GM23338 (cell line): Measurements from ENCODE around the gene LCE2C.

ENCODE experiments used
- CREB1 ChIP-seq: fragments of 250-450 bp; sonication (Bioruptor Pico); IDR thresholded peaks from 2 replicates; pipeline ENCODE4 v1.5.0; 2020; ENCODE audit warnings: low read depth, mild to moderate bottlenecking, moderate library complexity
- EZH2 ChIP-seq: fragments of 200-600 bp; sonication (generic); IDR thresholded peaks from one replicate; pipeline ENCODE4 v1.8.0; 2017; ENCODE audit warnings: antibody characterized with exemption, mild to moderate bottlenecking, low read depth; ENCODE audit not compliant: unreplicated experiment
- EZH2phosphoT487 ChIP-seq: fragments of 200-600 bp; sonication (generic); IDR thresholded peaks from one replicate; pipeline ENCODE4 v1.8.1; 2018; ENCODE audit warnings: antibody characterized with exemption; ENCODE audit not compliant: unreplicated experiment
- POLR2AphosphoS5 ChIP-seq: IDR thresholded peaks from 2 replicates; pipeline ENCODE4 v1.6.1; 2016; ENCODE audit warnings: antibody characterized with exemption, low read depth
- STAT1 ChIP-seq: IDR thresholded peaks from one replicate; pipeline ENCODE4 v1.6.1; 2016; ENCODE audit warnings: antibody characterized with exemption; ENCODE audit not compliant: unreplicated experiment
- ZNF114 ChIP-seq: fragments of 250-450 bp; sonication (Bioruptor Pico); IDR thresholded peaks from 2 replicates; pipeline ENCODE4 v1.5.0; 2020; ENCODE audit warnings: mild to moderate bottlenecking, moderate library complexity
- ZNF331 ChIP-seq: fragments of 250-450 bp; sonication (Bioruptor Pico); IDR thresholded peaks from 2 replicates; pipeline ENCODE4 v1.5.0; 2020; ENCODE audit warnings: low read depth, mild to moderate bottlenecking, moderate library complexity
- TF ChIP-seq, protein P1 (sequence below), 2 experiments: fragments of 200-600 bp in 1 of 2; sonication (generic) in 1 of 2; conservative IDR thresholded peaks; 2 replicates each; pipeline versions ENCODE4 v1.5.1 to v1.6.1; 2016 to 2017; ENCODE audit warnings: antibody characterized with exemption in 2 of 2, low read depth in 2 of 2, mild to moderate bottlenecking in 2 of 2, moderate library complexity in 1 of 2
- TF ChIP-seq, protein P2 (sequence below): IDR thresholded peaks from one replicate; pipeline ENCODE4 v1.6.1; 2018; ENCODE audit warnings: antibody characterized with exemption; ENCODE audit not compliant: unreplicated experiment
- TF ChIP-seq, protein P3 (sequence below): IDR thresholded peaks from 2 replicates; pipeline ENCODE4 v1.6.1; 2016; ENCODE audit warnings: antibody characterized with exemption

DNA sequence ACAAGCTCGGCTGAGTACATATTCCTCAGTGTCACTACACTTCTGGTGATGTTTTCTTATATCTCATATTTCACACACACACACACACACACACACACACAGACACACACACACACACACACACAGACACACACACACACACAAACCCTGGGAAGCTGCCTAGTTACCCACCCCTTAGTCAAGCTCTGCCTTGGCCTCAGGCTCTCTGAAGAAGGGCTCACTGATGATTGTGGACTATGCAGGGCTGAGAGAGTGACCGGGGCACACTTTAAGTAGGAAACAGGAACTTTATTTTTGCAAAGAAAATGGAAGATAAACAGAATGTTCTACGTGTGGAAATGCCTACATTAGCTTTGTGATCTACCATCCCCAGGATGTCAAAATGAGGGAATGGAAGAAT is 31.1 kb upstream of the LCE2C start:
- TF ChIP-seq, protein P1, sequence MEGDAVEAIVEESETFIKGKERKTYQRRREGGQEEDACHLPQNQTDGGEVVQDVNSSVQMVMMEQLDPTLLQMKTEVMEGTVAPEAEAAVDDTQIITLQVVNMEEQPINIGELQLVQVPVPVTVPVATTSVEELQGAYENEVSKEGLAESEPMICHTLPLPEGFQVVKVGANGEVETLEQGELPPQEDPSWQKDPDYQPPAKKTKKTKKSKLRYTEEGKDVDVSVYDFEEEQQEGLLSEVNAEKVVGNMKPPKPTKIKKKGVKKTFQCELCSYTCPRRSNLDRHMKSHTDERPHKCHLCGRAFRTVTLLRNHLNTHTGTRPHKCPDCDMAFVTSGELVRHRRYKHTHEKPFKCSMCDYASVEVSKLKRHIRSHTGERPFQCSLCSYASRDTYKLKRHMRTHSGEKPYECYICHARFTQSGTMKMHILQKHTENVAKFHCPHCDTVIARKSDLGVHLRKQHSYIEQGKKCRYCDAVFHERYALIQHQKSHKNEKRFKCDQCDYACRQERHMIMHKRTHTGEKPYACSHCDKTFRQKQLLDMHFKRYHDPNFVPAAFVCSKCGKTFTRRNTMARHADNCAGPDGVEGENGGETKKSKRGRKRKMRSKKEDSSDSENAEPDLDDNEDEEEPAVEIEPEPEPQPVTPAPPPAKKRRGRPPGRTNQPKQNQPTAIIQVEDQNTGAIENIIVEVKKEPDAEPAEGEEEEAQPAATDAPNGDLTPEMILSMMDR (conservative IDR thresholded peaks at IDR 0.05; ENCODE audit: low read depth in 2 of 2) = no peak
- TF ChIP-seq EZH2phosphoT487 (no peak), POLR2AphosphoS5 (no peak), EZH2 (no peak), CREB1 (CRISPR knock-in tag) (no peak), ZNF331 (no peak), STAT1 (no peak), ZNF114 (no peak)
- TF ChIP-seq, protein P2, sequence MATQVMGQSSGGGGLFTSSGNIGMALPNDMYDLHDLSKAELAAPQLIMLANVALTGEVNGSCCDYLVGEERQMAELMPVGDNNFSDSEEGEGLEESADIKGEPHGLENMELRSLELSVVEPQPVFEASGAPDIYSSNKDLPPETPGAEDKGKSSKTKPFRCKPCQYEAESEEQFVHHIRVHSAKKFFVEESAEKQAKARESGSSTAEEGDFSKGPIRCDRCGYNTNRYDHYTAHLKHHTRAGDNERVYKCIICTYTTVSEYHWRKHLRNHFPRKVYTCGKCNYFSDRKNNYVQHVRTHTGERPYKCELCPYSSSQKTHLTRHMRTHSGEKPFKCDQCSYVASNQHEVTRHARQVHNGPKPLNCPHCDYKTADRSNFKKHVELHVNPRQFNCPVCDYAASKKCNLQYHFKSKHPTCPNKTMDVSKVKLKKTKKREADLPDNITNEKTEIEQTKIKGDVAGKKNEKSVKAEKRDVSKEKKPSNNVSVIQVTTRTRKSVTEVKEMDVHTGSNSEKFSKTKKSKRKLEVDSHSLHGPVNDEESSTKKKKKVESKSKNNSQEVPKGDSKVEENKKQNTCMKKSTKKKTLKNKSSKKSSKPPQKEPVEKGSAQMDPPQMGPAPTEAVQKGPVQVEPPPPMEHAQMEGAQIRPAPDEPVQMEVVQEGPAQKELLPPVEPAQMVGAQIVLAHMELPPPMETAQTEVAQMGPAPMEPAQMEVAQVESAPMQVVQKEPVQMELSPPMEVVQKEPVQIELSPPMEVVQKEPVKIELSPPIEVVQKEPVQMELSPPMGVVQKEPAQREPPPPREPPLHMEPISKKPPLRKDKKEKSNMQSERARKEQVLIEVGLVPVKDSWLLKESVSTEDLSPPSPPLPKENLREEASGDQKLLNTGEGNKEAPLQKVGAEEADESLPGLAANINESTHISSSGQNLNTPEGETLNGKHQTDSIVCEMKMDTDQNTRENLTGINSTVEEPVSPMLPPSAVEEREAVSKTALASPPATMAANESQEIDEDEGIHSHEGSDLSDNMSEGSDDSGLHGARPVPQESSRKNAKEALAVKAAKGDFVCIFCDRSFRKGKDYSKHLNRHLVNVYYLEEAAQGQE = no peak
- TF ChIP-seq, protein P3, sequence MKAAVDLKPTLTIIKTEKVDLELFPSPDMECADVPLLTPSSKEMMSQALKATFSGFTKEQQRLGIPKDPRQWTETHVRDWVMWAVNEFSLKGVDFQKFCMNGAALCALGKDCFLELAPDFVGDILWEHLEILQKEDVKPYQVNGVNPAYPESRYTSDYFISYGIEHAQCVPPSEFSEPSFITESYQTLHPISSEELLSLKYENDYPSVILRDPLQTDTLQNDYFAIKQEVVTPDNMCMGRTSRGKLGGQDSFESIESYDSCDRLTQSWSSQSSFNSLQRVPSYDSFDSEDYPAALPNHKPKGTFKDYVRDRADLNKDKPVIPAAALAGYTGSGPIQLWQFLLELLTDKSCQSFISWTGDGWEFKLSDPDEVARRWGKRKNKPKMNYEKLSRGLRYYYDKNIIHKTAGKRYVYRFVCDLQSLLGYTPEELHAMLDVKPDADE = no peak
